Forelimb muscle (tissue), 1 donor: Measurements from ENCODE around the gene EIF4G3. TPM values are rescaled to one million over a fixed set of nuclear protein-coding genes. Genes with fewer than 3 reads are reported as not detected.
"Not testable (repeated sequence)": the region's sequence is repeated elsewhere in the genome, so short reads cannot be mapped to it uniquely, and the experiment has no call there.

Experiments
- DNase-seq: peaks from one replicate; pipeline ENCODE4 v3.0.0-alpha.2; 2013; ENCODE audit warnings: low read depth
- polyA plus RNA-seq: library from polyadenylated mRNA; unstranded; fragments of 120-200 nt; gene quantifications from one replicate; pipeline ENCODE4 v1.2.1, GENCODE V29; 2013; ENCODE audit not compliant: insufficient read length

EIF4G3 gene, protein sequence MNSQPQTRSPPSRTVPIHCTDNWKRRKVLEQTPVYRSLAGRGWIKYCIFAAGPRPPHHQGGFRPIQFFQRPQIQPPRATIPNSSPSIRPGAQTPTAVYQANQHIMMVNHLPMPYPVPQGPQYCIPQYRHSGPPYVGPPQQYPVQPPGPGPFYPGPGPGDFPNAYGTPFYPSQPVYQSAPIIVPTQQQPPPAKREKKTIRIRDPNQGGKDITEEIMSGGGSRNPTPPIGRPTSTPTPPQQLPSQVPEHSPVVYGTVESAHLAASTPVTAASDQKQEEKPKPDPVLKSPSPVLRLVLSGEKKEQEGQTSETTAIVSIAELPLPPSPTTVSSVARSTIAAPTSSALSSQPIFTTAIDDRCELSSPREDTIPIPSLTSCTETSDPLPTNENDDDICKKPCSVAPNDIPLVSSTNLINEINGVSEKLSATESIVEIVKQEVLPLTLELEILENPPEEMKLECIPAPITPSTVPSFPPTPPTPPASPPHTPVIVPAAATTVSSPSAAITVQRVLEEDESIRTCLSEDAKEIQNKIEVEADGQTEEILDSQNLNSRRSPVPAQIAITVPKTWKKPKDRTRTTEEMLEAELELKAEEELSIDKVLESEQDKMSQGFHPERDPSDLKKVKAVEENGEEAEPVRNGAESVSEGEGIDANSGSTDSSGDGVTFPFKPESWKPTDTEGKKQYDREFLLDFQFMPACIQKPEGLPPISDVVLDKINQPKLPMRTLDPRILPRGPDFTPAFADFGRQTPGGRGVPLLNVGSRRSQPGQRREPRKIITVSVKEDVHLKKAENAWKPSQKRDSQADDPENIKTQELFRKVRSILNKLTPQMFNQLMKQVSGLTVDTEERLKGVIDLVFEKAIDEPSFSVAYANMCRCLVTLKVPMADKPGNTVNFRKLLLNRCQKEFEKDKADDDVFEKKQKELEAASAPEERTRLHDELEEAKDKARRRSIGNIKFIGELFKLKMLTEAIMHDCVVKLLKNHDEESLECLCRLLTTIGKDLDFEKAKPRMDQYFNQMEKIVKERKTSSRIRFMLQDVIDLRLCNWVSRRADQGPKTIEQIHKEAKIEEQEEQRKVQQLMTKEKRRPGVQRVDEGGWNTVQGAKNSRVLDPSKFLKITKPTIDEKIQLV (N-terminal part only)
- 33.3 TPM for polyA plus RNA-seq

DNA sequence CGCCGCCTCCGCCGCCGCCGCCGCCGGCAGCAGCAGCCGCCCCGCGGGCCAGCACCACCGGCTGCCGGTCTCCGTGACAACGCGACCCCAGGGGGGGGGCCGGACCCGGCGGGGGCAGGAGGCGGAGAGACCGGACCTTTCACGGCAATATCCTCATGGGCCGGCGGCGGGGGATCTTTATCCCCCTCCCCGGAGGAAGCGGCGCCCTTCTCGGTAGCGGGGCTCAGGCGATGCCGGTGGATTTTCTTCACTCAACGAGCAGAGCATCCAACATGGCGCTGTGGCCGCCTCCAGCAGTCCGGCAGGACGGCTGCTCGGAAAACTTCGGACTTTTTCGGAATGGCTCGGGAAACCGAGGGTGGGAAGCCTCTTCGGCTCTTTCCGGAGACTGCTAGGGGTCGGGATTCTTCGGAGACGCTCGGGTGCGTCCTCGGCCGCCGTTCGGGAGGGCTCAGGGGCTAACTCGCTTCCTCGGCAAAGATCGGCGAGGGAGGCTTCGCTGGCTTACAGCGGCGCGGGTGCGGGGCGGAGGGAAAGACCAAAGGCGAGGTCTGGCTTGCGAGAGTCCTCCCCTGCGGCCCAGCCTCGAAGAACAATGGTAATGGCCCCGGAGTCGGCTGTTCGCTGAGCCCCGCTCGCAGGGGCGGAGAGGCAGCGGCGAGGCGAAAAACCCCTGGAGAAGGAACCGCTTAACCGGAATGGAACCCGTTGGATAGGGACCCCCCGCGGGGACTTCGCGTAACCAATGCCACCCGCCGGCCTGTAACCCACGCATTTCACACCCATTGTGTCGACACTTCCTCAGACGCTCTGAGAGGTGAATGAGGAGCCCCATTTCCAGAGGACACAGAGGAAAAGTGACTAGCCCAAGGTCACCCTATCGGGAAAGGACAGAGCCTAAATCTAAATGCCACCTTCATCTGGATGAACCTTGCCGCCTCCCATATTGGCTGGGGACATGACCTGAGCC, at the start of gene EIF4G3:
EIF4G3 (minus strand) TSS at position 312 of the 970 bp plus-strand sequence. CDS start 174,155 bp downstream, outside the sequence.
- peak; percentile 97 for DNase-seq

GRCh38 chr1:21225065-21225464, 48.4 kb upstream of the EIF4G3 start:
- DNase-seq: no peak

- DNase-seq: no peak
Observed at GRCh38 chr1:21220815-21221214, 44.1 kb upstream of the EIF4G3 start.

- no peak for DNase-seq
Observed at GRCh38 chr1:21219674-21220073, 43.0 kb upstream of the EIF4G3 start.

DNA sequence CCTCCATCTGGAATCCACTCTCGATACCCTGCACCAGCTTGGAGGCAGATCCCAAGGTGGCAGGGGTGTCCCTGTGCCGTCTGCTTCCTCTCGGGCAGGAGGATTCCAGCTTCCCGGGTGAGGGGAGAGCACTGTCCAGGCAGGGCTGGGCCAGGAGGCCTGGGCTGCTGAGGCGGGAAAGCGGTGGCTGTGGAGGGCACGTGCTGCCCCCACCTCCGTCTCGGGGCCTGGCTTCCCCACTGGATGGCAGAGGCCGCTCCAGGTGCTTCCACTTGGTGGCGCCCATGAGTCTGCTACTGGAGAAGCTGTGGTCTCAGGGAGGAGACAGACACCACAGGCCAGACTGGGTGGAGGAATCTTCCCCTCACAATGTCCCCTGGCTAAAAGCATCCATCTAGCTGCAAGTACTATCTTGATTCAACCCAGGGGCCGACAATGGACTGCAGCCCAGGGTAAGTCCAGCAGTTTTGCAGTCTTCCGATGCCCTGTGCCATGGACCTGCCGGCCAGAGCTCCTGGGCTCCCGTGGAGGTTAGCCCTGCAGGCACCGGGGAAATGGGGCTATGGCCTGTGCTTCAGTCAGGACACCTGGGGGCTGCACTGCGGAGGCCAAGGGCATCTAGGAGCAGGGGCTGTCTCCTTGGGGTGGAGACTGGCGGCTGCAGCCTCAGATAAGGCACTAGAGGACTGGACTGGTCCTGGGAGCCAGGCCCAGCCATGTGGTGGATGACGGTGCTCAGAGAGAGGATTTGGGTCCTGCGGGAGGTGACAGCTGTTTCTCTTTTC, 41.3 kb upstream of the EIF4G3 start:
- no peak for DNase-seq

- no peak for DNase-seq
Observed at GRCh38 chr1:21216835-21217811, 40.4 kb upstream of the EIF4G3 start.

DNA sequence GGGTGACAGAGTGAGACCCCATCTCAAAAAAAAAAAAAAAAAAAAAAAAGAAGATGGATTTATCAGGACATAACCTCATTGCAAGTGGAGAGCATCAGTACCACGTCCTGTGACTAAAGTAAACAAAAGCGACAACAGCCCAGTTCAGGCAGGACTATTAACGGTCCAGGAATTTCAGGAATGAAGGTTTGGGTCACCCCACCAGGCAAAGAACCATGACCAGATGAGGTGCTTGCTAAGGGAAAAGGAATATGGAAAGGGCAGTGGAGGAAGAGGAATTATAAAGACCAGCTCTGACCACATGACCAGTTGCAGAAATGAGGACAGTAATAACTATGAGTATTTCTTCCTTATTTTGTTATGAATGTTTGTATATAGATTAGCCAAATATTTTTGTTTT, 35.4 kb upstream of the EIF4G3 start:
- no peak for DNase-seq

DNA sequence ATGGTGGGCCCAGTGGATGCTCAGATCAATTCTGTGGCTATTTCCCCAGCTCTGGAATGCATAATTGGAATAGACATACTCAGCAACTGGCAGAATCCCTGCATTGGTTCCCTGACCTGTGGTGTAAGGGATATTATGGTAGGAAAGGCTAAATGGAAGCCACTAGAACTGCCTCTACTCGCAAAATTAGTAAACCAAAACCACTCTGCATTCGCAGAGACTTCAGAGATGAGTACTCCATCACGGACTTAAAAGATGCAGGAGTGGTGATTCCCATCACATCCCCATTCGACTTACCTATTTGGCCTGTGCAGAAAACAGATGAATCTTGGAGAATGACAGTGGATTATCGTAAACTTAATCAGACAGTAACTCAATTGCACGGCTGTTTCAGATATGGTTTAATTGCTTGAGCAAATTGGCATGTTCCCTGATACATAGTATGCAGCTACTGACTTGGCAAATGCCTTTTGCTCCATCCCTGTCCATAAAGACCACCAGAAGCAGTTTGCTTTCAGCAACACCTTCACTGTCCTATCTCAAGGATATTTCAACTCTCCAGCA, 31.5 kb upstream of the EIF4G3 start:
- DNase-seq: not testable (repeated sequence)

DNA sequence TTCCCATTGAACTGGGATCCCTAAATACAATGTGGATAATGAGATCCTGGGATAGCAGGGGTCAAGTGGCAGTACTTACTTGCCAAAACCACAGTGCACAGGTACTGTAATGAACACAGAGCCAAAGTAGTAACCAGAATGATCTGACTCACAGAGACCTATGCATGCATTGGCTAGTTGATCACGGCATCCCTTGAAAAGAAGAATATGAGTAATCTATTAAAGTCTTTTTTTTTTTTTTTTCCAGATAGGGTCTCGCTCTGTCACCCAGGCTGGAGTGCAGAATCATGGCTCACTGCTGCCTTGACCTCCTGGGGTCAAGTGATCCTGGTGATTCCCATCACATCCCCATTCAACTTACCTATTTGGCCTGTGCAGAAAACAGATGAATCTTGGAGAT, 29.4 kb upstream of the EIF4G3 start:
- DNase-seq: no peak

- no peak for DNase-seq
Observed at GRCh38 chr1:21205416-21205815, 28.7 kb upstream of the EIF4G3 start.

- DNase-seq: no peak
Observed at GRCh38 chr1:21201650-21202049, 25.0 kb upstream of the EIF4G3 start.

DNA sequence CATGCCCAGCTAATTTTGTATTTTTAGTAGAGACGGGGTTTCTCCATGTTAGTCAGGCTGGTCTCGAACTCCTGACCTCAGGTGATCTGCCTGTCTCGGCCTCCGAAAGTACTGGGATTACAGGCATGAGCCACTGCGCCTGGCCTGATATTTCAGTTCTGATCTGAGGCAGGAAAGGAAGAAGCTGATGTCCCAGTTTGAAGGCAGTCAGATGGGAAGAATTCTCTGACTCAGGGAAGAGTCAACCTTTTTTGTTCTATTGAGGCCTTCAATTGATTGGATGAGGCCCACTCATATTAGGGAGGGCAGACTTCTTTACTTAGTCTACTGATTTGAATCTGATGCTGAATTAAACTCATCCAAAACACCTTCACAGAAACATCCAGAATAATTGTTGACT, 24.5 kb upstream of the EIF4G3 start:
- DNase-seq: not testable (repeated sequence)

DNA sequence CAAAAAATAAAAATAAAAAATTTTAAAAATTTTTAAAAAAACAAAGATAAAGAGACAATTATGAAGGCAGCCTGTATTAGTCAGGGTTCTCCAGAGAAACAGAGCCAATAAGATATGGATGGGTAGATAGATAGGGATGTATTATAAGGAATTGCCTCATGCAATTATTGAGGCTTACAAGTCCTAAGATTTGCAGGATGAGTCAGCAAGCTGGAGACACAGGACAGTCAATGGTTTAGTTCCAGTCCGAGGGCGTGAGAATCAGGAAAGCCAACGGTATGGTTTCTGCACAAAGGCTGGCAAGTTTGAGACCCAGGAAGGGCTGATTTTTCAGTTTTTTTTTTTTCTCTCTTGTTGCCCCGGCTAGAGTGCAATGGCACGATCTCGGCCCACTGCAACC, 24.1 kb upstream of the EIF4G3 start:
- no peak for DNase-seq

GRCh38 chr1:21198929-21199328, 22.2 kb upstream of the EIF4G3 start:
- no peak for DNase-seq

GRCh38 chr1:21192871-21193270, 16.2 kb upstream of the EIF4G3 start:
- DNase-seq: no peak

DNA sequence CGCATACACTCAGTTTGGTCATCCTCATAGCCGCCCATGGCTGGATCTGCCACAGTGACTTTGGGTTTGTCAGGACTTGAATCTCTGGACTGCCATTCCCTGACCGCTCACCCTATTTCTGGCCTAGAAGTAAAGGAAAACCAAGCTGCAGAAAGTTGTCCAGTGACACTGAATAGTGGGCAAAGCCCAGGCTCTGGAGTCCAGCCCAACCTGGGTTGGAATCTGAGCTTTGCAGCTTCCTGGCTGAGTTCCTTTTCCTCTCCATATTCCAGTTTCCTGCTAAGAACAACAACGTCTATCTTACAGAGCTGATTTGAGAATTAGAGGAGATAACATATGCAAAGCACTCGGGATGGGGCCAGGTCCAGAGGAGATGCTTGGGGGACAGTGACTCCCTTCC, 15.6 kb upstream of the EIF4G3 start:
- DNase-seq: no peak

DNA sequence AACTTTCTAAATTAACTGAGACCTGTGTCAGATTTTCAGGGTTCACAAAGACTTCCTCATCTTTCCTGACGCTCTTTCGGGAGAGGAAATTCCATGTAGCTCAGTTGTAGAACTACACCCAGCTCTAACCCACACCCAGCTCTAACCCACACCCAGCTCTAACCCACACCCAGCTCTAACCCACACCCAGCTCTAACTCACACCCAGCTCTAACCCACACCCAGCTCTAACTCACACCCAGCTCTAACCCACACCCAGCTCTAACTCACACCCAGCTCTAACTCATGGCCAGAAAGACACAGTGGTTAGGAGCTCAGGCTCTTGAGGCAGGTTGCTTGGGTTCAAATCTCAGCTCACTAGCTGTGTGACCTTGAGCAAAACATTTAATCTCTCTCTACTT, 14.1 kb upstream of the EIF4G3 start:
- DNase-seq: not testable (repeated sequence)

DNA sequence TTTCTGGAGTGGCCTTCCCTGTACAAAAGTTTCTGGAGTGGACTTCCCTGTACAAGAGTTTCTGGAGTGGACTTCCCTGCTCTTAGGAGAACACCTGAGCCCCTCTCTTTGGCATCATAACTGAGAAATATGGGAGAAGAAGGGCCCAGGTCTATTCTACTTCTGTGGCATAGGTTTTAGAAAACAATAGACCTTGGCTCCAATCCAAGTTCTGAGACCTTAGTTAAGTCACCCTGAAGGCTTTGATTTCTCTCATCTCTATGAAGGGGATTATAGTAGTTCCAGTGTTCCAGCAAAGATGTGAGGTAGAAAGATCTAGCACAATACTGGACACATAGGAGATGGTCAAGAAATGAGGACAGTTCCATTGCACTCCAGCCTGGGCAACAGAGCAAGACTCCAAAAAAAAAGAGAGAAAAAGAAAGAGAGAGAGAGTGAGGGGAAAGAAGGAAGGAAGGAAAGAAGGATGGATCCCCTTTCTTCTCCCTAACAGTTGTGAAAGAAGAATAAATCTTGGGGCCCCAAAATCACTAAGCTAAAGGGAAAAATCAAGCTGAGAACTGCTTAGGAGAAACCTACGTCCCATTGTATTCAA, 13.3 kb upstream of the EIF4G3 start:
- DNase-seq: no peak
